HepG2 (cell line): Measurements from ENCODE around the gene GYS2. TPM values are rescaled to one million over a fixed set of nuclear protein-coding genes. Genes with fewer than 3 reads are reported as not detected.
A peak's percentile ranks its signal among the peaks of the same experiment; 100 is the strongest.

Experiments
- CHD2 ChIP-seq: IDR thresholded peaks from 2 replicates; pipeline ENCODE4 v1.6.1; 2011; ENCODE audit warnings: low read depth, low read length, improper control_type of control experiment
- FOXA1 ChIP-seq, 2 experiments: fragments of 450-650 bp in 1 of 2; sonication (generic) in 1 of 2; formaldehyde crosslinking in 1 of 2; IDR thresholded peaks; 2 replicates each; pipeline versions ENCODE4 v1.4.0 to v1.6.1; 2016 to 2020; ENCODE audit warnings: missing genetic modification reagents in 1 of 2
- FOXJ3 ChIP-seq: sonication (generic); formaldehyde crosslinking; IDR thresholded peaks from 2 replicates; pipeline ENCODE4 v1.4.0; 2020; ENCODE audit warnings: missing genetic modification reagents, mild to moderate bottlenecking, borderline replicate concordance
- HDAC2 ChIP-seq: sonication (generic); formaldehyde crosslinking; IDR thresholded peaks from 2 replicates; pipeline ENCODE4 v1.4.0; 2020; ENCODE audit warnings: missing genetic modification reagents
- MAX ChIP-seq: IDR thresholded peaks from 2 replicates; pipeline ENCODE4 v1.6.1; 2012; ENCODE audit warnings: inconsistent platforms
- MTA1 ChIP-seq: sonication (generic); formaldehyde crosslinking; IDR thresholded peaks from 2 replicates; pipeline ENCODE4 v1.4.0; 2020; ENCODE audit warnings: missing genetic modification reagents, mild to moderate bottlenecking, borderline replicate concordance
- NR3C1 ChIP-seq: sonication (generic); formaldehyde crosslinking; IDR thresholded peaks from 2 replicates; pipeline ENCODE4 v1.4.0; 2020; ENCODE audit warnings: missing genetic modification reagents
- POGZ ChIP-seq: sonication (generic); formaldehyde crosslinking; IDR thresholded peaks from 2 replicates; pipeline ENCODE4 v1.4.0; 2020; ENCODE audit warnings: mild to moderate bottlenecking, missing genetic modification reagents
- REPIN1 ChIP-seq: sonication (generic); formaldehyde crosslinking; IDR thresholded peaks from 2 replicates; pipeline ENCODE4 v1.8.0; 2022; ENCODE audit warnings: missing genetic modification reagents, low read depth, mild to moderate bottlenecking, borderline replicate concordance
- SRSF9 ChIP-seq: fragments of 200-400 bp; formaldehyde crosslinking; IDR thresholded peaks from 2 replicates; pipeline ENCODE4 v1.6.1; 2018; ENCODE audit warnings: borderline replicate concordance, mild to moderate bottlenecking, low read depth, low read length; ENCODE audit not compliant: insufficient read depth, poor library complexity, severe bottlenecking
- SRY ChIP-seq: sonication (generic); formaldehyde crosslinking; IDR thresholded peaks from 2 replicates; pipeline ENCODE4 v1.8.0; 2022; ENCODE audit warnings: mild to moderate bottlenecking, missing genetic modification reagents
- TBX2 ChIP-seq: sonication (generic); formaldehyde crosslinking; IDR thresholded peaks from 2 replicates; pipeline ENCODE4 v1.5.0; 2020; ENCODE audit warnings: missing genetic modification reagents, mild to moderate bottlenecking, borderline replicate concordance
- XBP1 ChIP-seq: sonication (generic); formaldehyde crosslinking; IDR thresholded peaks from 2 replicates; pipeline ENCODE4 v1.5.0; 2020; ENCODE audit warnings: missing genetic modification reagents
- ZFP90 ChIP-seq: sonication (generic); formaldehyde crosslinking; IDR thresholded peaks from 2 replicates; pipeline ENCODE4 v1.8.0; 2022; ENCODE audit warnings: missing genetic modification reagents, mild to moderate bottlenecking, inconsistent platforms, borderline replicate concordance
- ZNF17 ChIP-seq: sonication (generic); formaldehyde crosslinking; IDR thresholded peaks from 2 replicates; pipeline ENCODE4 v1.5.0; 2020; ENCODE audit warnings: mild to moderate bottlenecking, missing genetic modification reagents
- ZNF326 ChIP-seq: sonication (generic); formaldehyde crosslinking; IDR thresholded peaks from 2 replicates; pipeline ENCODE4 v1.4.0; 2020; ENCODE audit warnings: missing genetic modification reagents, borderline replicate concordance
- ZNF44 ChIP-seq: sonication (generic); formaldehyde crosslinking; IDR thresholded peaks from 2 replicates; pipeline ENCODE4 v1.5.1; 2020; ENCODE audit warnings: mild to moderate bottlenecking, missing genetic modification reagents
- ZSCAN9 ChIP-seq: IDR thresholded peaks from 2 replicates; pipeline ENCODE4 v1.6.1; 2016; ENCODE audit warnings: borderline replicate concordance
- polyA plus RNA-seq, 8 experiments: library from polyadenylated mRNA; depleted of rRNA in 3 of 8; stranded (reverse) in 7 of 8; unstranded in 1 of 8; fragments of >200 nt; fragmentation: Illumina TruSeq in 4 of 8; extraction: Trizol in 4 of 8; gene quantifications; 2 replicates each; pipeline versions ENCODE4 v1.2.1 to v1.2.3, GENCODE V29; 2011 to 2016; ENCODE audit warnings: low read depth in 4 of 8, missing spikeins in 1 of 8, mixed read lengths in 1 of 8; ENCODE audit not compliant: insufficient read depth in 1 of 8
- total RNA-seq, 5 experiments: library from RNA; depleted of rRNA; stranded (reverse); fragments of >200 nt; fragmentation: Illumina TruSeq; extraction: Trizol; gene quantifications; 2 replicates each; pipeline ENCODE4 v1.2.3, GENCODE V29; 2016; ENCODE audit warnings: low read depth in 1 of 5
- TF ChIP-seq, protein P1 (sequence below): sonication (generic); formaldehyde crosslinking; IDR thresholded peaks from 2 replicates; pipeline ENCODE4 v1.5.1; 2020; ENCODE audit warnings: mild to moderate bottlenecking, missing genetic modification reagents, moderate library complexity
- TF ChIP-seq, protein P2 (sequence below): sonication (generic); formaldehyde crosslinking; IDR thresholded peaks from 2 replicates; pipeline ENCODE4 v1.4.0; 2020; ENCODE audit warnings: missing genetic modification reagents

Gene GYS2
- total and polyA plus RNA-seq, 2 of the 13 experiments (the other 11 are each of a cell fraction or from before 2014, with no cell fraction given): not detected

DNA sequence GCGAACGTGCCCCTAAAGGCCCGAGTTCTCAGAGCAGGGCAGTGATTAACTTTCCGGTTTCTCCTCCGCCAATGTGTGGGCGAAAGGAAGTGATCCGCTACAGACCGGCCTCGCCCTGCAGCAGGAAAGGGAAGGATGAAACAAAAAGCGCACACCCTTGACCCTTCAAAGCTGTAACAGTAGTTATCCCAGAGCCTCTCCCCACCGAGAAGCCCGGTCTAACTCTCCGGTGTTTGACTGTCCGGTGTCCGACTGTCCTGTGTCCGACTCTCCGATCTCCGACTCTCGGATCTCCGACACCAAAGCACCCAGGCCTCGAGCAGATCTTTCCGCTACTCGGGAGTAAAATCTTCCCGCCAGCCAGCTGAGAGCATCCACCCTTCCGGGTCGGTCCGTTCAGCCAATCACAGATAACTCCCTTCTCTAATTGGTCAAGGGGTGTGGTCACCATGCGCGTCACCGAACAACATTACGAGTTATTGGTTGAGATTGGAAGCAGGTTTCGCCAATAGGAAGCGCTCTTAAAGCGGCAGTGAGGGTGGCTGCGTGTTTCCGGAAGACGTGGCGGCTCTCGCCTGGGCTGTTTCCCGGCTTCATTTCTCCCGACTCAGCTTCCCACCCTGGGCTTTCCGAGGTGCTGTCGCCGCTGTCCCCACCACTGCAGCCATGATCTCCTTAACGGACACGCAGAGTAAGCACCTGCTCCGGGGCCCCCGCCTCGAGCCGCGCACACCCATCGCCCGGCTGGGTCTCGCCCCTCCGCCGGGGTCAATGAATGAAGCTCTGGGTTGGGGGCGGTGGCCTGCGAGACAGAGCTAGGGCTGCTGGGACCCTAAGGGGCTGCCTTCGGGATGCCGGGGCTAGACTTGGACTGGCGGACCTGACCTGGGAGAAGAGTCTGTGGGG lies 103.1 kb downstream of the GYS2 start, which contains the start of the genes GOLT1B and RECQL (continued):
- TF ChIP-seq, protein P1, sequence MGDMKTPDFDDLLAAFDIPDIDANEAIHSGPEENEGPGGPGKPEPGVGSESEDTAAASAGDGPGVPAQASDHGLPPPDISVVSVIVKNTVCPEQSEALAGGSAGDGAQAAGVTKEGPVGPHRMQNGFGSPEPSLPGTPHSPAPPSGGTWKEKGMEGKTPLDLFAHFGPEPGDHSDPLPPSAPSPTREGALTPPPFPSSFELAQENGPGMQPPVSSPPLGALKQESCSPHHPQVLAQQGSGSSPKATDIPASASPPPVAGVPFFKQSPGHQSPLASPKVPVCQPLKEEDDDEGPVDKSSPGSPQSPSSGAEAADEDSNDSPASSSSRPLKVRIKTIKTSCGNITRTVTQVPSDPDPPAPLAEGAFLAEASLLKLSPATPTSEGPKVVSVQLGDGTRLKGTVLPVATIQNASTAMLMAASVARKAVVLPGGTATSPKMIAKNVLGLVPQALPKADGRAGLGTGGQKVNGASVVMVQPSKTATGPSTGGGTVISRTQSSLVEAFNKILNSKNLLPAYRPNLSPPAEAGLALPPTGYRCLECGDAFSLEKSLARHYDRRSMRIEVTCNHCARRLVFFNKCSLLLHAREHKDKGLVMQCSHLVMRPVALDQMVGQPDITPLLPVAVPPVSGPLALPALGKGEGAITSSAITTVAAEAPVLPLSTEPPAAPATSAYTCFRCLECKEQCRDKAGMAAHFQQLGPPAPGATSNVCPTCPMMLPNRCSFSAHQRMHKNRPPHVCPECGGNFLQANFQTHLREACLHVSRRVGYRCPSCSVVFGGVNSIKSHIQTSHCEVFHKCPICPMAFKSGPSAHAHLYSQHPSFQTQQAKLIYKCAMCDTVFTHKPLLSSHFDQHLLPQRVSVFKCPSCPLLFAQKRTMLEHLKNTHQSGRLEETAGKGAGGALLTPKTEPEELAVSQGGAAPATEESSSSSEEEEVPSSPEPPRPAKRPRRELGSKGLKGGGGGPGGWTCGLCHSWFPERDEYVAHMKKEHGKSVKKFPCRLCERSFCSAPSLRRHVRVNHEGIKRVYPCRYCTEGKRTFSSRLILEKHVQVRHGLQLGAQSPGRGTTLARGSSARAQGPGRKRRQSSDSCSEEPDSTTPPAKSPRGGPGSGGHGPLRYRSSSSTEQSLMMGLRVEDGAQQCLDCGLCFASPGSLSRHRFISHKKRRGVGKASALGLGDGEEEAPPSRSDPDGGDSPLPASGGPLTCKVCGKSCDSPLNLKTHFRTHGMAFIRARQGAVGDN (CRISPR knock-in tag): peak; percentile 70
- TF ChIP-seq SRSF9 (no peak), MAX (peak; percentile 98), TBX2 (CRISPR knock-in tag) (peak; percentile 81; the same call in 1 of the 2 replicates), POGZ (peak; percentile 97), NR3C1 (CRISPR knock-in tag) (no peak), HDAC2 (peak; percentile 52; the same call in 1 of the 2 replicates), XBP1 (CRISPR knock-in tag) (no peak; the same call in 1 of the 2 replicates), ZNF17 (CRISPR knock-in tag) (no peak), CHD2 (no peak), REPIN1 (CRISPR knock-in tag) (peak; percentile 47; the same call in 1 of the 2 replicates), ZNF44 (CRISPR knock-in tag) (0 out of 2 replicates have a peak, but pooled peaks have one; percentile 26), MTA1 (CRISPR knock-in tag) (no peak), FOXJ3 (peak; percentile 18; the same call in 1 of the 2 replicates), ZNF326 (CRISPR knock-in tag) (no peak), SRY (0 out of 2 replicates have a peak, but pooled peaks have one; percentile 35), ZFP90 (0 out of 2 replicates have a peak, but pooled peaks have one; percentile 53), FOXA1 (IDR thresholded peaks at IDR 0.05) (no peak), FOXA1 (CRISPR knock-in tag; IDR thresholded peaks at IDR 0.05) (no peak), ZSCAN9 (CRISPR knock-in tag) (no peak; the same call in 1 of the 2 replicates)
- TF ChIP-seq, protein P2, sequence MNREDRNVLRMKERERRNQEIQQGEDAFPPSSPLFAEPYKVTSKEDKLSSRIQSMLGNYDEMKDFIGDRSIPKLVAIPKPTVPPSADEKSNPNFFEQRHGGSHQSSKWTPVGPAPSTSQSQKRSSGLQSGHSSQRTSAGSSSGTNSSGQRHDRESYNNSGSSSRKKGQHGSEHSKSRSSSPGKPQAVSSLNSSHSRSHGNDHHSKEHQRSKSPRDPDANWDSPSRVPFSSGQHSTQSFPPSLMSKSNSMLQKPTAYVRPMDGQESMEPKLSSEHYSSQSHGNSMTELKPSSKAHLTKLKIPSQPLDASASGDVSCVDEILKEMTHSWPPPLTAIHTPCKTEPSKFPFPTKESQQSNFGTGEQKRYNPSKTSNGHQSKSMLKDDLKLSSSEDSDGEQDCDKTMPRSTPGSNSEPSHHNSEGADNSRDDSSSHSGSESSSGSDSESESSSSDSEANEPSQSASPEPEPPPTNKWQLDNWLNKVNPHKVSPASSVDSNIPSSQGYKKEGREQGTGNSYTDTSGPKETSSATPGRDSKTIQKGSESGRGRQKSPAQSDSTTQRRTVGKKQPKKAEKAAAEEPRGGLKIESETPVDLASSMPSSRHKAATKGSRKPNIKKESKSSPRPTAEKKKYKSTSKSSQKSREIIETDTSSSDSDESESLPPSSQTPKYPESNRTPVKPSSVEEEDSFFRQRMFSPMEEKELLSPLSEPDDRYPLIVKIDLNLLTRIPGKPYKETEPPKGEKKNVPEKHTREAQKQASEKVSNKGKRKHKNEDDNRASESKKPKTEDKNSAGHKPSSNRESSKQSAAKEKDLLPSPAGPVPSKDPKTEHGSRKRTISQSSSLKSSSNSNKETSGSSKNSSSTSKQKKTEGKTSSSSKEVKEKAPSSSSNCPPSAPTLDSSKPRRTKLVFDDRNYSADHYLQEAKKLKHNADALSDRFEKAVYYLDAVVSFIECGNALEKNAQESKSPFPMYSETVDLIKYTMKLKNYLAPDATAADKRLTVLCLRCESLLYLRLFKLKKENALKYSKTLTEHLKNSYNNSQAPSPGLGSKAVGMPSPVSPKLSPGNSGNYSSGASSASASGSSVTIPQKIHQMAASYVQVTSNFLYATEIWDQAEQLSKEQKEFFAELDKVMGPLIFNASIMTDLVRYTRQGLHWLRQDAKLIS (CRISPR knock-in tag): no peak
